ENCODE measurements around the gene TDRD3.

TDRD3 gene

GRCh38 chr13:60351326-60351725 lies 45.7 kb upstream of the TDRD3 start:
- H3K9me3 ChIP-seq (ENCODE audit: insufficient read depth, low read length): no peaks in the 10 kb centered on the region
- H3K4me3 ChIP-seq (ENCODE audit: insufficient read depth, low read length, poor library complexity, severe bottlenecking): no peak overlapping the region
- H3K9ac ChIP-seq (ENCODE audit: low read length): no peak overlapping the region
- H3K79me2 ChIP-seq (ENCODE audit: insufficient read depth, low read length): no peaks in the 10 kb centered on the region
- no peaks in the 10 kb centered on the region for H3F3A ChIP-seq (ENCODE audit: insufficient read depth)
- H3K9me2 ChIP-seq (replicated peaks; ENCODE audit: insufficient read depth, low read length): no peaks in the 10 kb centered on the region
- H4K20me1 ChIP-seq (ENCODE audit: low read depth, low read length): no peaks in the 10 kb centered on the region
- H3K36me3 ChIP-seq (ENCODE audit: low read length): no peaks in the 10 kb centered on the region
- H3K4me2 ChIP-seq (ENCODE audit: low read depth, low read length, poor library complexity, severe bottlenecking): no peak overlapping the region
- H3K27ac ChIP-seq (ENCODE audit: low read depth, low read length): no peak overlapping the region
- no peak overlapping the region for H2AFZ ChIP-seq (ENCODE audit: low read depth, low read length, severe bottlenecking)
- H3K27me3 ChIP-seq (ENCODE audit: low read length): no peaks in the 10 kb centered on the region
- no peak for TF ChIP-seq EZH2phosphoT487 (conservative IDR thresholded peaks at IDR 0.05; ENCODE audit: low read length)
- no peak for TF ChIP-seq CTCF (IDR thresholded peaks at IDR 0.05; ENCODE audit: insufficient read depth, low read length, poor library complexity, severe bottlenecking)

GRCh38 chr13:60351855-60352615 lies 45.0 kb upstream of the TDRD3 start:
- Histone ChIP-seq H3K9me2 (replicated peaks; ENCODE audit: insufficient read depth, low read length) (no peaks in the 10 kb centered on the region), H3K79me2 (ENCODE audit: insufficient read depth, low read length) (no peaks in the 10 kb centered on the region), H3K4me2 (ENCODE audit: low read depth, low read length, poor library complexity, severe bottlenecking) (no peak overlapping the region), H3K9ac (ENCODE audit: low read length) (no peak overlapping the region), H3K4me3 (ENCODE audit: insufficient read depth, low read length, poor library complexity, severe bottlenecking) (no peak overlapping the region), H4K20me1 (ENCODE audit: low read depth, low read length) (no peaks in the 10 kb centered on the region), H3K27ac (ENCODE audit: low read depth, low read length) (no peak overlapping the region), H2AFZ (ENCODE audit: low read depth, low read length, severe bottlenecking) (no peak overlapping the region), H3K9me3 (ENCODE audit: insufficient read depth, low read length) (no peaks in the 10 kb centered on the region), H3K36me3 (ENCODE audit: low read length) (no peaks in the 10 kb centered on the region), H3K27me3 (ENCODE audit: low read length) (no peaks in the 10 kb centered on the region), H3F3A (ENCODE audit: insufficient read depth) (no peaks in the 10 kb centered on the region)
- no peak for TF ChIP-seq EZH2phosphoT487 (conservative IDR thresholded peaks at IDR 0.05; ENCODE audit: low read length)

DNA sequence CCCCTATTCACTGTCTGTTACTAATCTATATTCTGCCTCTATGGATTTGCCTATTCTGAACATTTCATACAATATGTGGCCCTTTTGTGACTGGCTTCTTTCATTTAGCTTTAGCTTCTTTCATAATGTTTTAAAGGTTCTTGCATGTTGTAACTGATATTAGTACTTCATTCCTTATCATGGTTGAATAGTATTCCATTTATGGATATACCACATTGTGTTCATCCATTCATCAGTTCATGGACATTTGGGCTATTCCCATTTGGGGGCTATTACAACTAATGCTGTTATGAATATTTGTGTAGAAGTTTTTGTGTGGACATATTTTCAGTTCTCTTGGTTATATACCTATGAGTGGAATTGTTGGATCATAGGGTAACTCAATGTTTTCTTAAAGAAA lies 44.4 kb upstream of the TDRD3 start:
- H3K4me3 ChIP-seq (ENCODE audit: insufficient read depth, low read length, poor library complexity, severe bottlenecking): no peak overlapping the region
- no peak overlapping the region for H3K27ac ChIP-seq (ENCODE audit: low read depth, low read length)
- no peaks in the 10 kb centered on the region for H3F3A ChIP-seq (ENCODE audit: insufficient read depth)
- no peaks in the 10 kb centered on the region for H4K20me1 ChIP-seq (ENCODE audit: low read depth, low read length)
- no peaks in the 10 kb centered on the region for H3K27me3 ChIP-seq (ENCODE audit: low read length)
- no peaks in the 10 kb centered on the region for H3K9me3 ChIP-seq (ENCODE audit: insufficient read depth, low read length)
- TF ChIP-seq EZH2phosphoT487 (conservative IDR thresholded peaks at IDR 0.05; ENCODE audit: low read length) (no peak), CTCF (IDR thresholded peaks at IDR 0.05; ENCODE audit: insufficient read depth, low read length, poor library complexity, severe bottlenecking) (no peak)
- H2AFZ ChIP-seq (ENCODE audit: low read depth, low read length, severe bottlenecking): no peak overlapping the region
- no peak overlapping the region for H3K9ac ChIP-seq (ENCODE audit: low read length)
- H3K79me2 ChIP-seq (ENCODE audit: insufficient read depth, low read length): no peaks in the 10 kb centered on the region
- H3K36me3 ChIP-seq (ENCODE audit: low read length): no peaks in the 10 kb centered on the region
- no peak overlapping the region for H3K4me2 ChIP-seq (ENCODE audit: low read depth, low read length, poor library complexity, severe bottlenecking)
- no peaks in the 10 kb centered on the region for H3K9me2 ChIP-seq (replicated peaks; ENCODE audit: insufficient read depth, low read length)

GRCh38 chr13:60355056-60355455 lies 42.0 kb upstream of the TDRD3 start:
- Histone ChIP-seq H3K4me3 (ENCODE audit: insufficient read depth, low read length, poor library complexity, severe bottlenecking) (no peak overlapping the region), H3K27ac (ENCODE audit: low read depth, low read length) (no peak overlapping the region)

More at GRCh38 chr13:60355056-60355455, 42.0 kb upstream of the TDRD3 start:
- Histone ChIP-seq H3K9me3 (ENCODE audit: insufficient read depth, low read length) (no peaks in the 10 kb centered on the region), H3K4me2 (ENCODE audit: low read depth, low read length, poor library complexity, severe bottlenecking) (no peak overlapping the region), H3K9me2 (replicated peaks; ENCODE audit: insufficient read depth, low read length) (no peaks in the 10 kb centered on the region), H3K36me3 (ENCODE audit: low read length) (no peaks in the 10 kb centered on the region), H3K9ac (ENCODE audit: low read length) (no peak overlapping the region), H3K27me3 (ENCODE audit: low read length) (no peaks in the 10 kb centered on the region), H2AFZ (ENCODE audit: low read depth, low read length, severe bottlenecking) (no peak overlapping the region), H3K79me2 (ENCODE audit: insufficient read depth, low read length) (no peaks in the 10 kb centered on the region), H3F3A (ENCODE audit: insufficient read depth) (no peaks in the 10 kb centered on the region), H4K20me1 (ENCODE audit: low read depth, low read length) (no peaks in the 10 kb centered on the region)
- TF ChIP-seq EZH2phosphoT487 (conservative IDR thresholded peaks at IDR 0.05; ENCODE audit: low read length): no peak
- no peak for TF ChIP-seq CTCF (IDR thresholded peaks at IDR 0.05; ENCODE audit: insufficient read depth, low read length, poor library complexity, severe bottlenecking)
